ENCODE results near the gene DAB1.

The DAB1 gene

GRCh38 chr1:57214951-57215575 lies 208.8 kb downstream of the DAB1 start:
- DNase-seq = no peak

- DNase-seq = no peak
These were observed 213.0 kb downstream of the DAB1 start for GRCh38 chr1:57210881-57211280.

GRCh38 chr1:57209495-57209894 lies 214.4 kb downstream of the DAB1 start:
- no peak for DNase-seq

GRCh38 chr1:57208741-57209302 lies 215.0 kb downstream of the DAB1 start:
- DNase-seq = no peak

GRCh38 chr1:57206038-57206437 lies 217.8 kb downstream of the DAB1 start:
- no peak for DNase-seq

- DNase-seq = no peak
These were observed 218.7 kb downstream of the DAB1 start for GRCh38 chr1:57204942-57205787.

GRCh38 chr1:57204091-57204490 lies 219.8 kb downstream of the DAB1 start:
- no peak for DNase-seq

- DNase-seq = no peak
These were observed 221.6 kb downstream of the DAB1 start for GRCh38 chr1:57202241-57202640.

GRCh38 chr1:57198912-57199311 lies 224.9 kb downstream of the DAB1 start:
- no peak for DNase-seq

GRCh38 chr1:57195436-57195941 lies 228.4 kb downstream of the DAB1 start:
- DNase-seq = no peak

GRCh38 chr1:57192222-57192621 lies 231.6 kb downstream of the DAB1 start:
- DNase-seq = no peak

- no peak for DNase-seq
These were observed 233.0 kb downstream of the DAB1 start for GRCh38 chr1:57190898-57191297.

GRCh38 chr1:57188168-57188567 lies 235.7 kb downstream of the DAB1 start:
- DNase-seq = no peak

GRCh38 chr1:57186455-57186854 lies 237.4 kb downstream of the DAB1 start:
- no peak for DNase-seq

GRCh38 chr1:57179001-57179400 lies 244.9 kb downstream of the DAB1 start:
- DNase-seq = no peak

- DNase-seq = no peak
These were observed 248.4 kb downstream of the DAB1 start for GRCh38 chr1:57175506-57175905.

- no peak for DNase-seq
These were observed 251.8 kb downstream of the DAB1 start for GRCh38 chr1:57172040-57172439.

- no peak for DNase-seq
These were observed 255.9 kb downstream of the DAB1 start for GRCh38 chr1:57167997-57168396.

- DNase-seq = no peak
These were observed 258.3 kb downstream of the DAB1 start for GRCh38 chr1:57165546-57165945.

GRCh38 chr1:57164584-57164983 lies 259.3 kb downstream of the DAB1 start:
- DNase-seq = no peak

- DNase-seq = no peak
These were observed 260.1 kb downstream of the DAB1 start for GRCh38 chr1:57163789-57164188.

GRCh38 chr1:57163325-57163724 lies 260.5 kb downstream of the DAB1 start:
- DNase-seq = no peak

- DNase-seq = no peak
These were observed 261.1 kb downstream of the DAB1 start for GRCh38 chr1:57162607-57163261.

Data from central memory CD4-positive, alpha-beta T cell (primary cell).